ENCODE measurements around the gene GNPAT. TPM values are rescaled to one million over a fixed set of nuclear protein-coding genes. Genes with fewer than 3 reads are reported as not detected.

Gene GNPAT
- total RNA-seq, 1 donor from 2014 or later, result 47.1 TPM

GRCh38 chr1:231201375-231201978 is 39.5 kb upstream of the GNPAT start:
- Mint-ChIP-seq H3K4me1 (ENCODE audit: unreplicated experiment) (no peaks in the 10 kb centered on the region), H3K27ac (ENCODE audit: unreplicated experiment) (no peak overlapping the region), H3K36me3 (ENCODE audit: low read depth, unreplicated experiment) (no peaks in the 10 kb centered on the region), H3K4me3 (ENCODE audit: unreplicated experiment) (no peak overlapping the region), H3K9me3 (ENCODE audit: unreplicated experiment) (no peaks in the 10 kb centered on the region), H3K27me3 (ENCODE audit: unreplicated experiment) (peaks cover 9% of the 10 kb centered on the region)
- TF ChIP-seq CTCF (IDR thresholded peaks at IDR 0.05; ENCODE audit: unreplicated experiment), result no peak
- DNase-seq (ENCODE audit: low spot score), result no peak

GRCh38 chr1:231201979-231202633 is 38.9 kb upstream of the GNPAT start:
- H3K36me3 Mint-ChIP-seq (ENCODE audit: low read depth, unreplicated experiment), result no peaks in the 10 kb centered on the region
- H3K4me1 Mint-ChIP-seq (ENCODE audit: unreplicated experiment), result no peaks in the 10 kb centered on the region
- no peak for DNase-seq (ENCODE audit: low spot score)
- TF ChIP-seq CTCF (IDR thresholded peaks at IDR 0.05; ENCODE audit: unreplicated experiment), result no peak
- peaks cover 9% of the 10 kb centered on the region for H3K27me3 Mint-ChIP-seq (ENCODE audit: unreplicated experiment)
- no peak overlapping the region for H3K4me3 Mint-ChIP-seq (ENCODE audit: unreplicated experiment)
- H3K9me3 Mint-ChIP-seq (ENCODE audit: unreplicated experiment), result no peaks in the 10 kb centered on the region
- H3K27ac Mint-ChIP-seq (ENCODE audit: unreplicated experiment), result no peak overlapping the region

- Mint-ChIP-seq H3K9me3 (ENCODE audit: unreplicated experiment) (no peaks in the 10 kb centered on the region), H3K36me3 (ENCODE audit: low read depth, unreplicated experiment) (no peaks in the 10 kb centered on the region), H3K4me3 (ENCODE audit: unreplicated experiment) (no peak overlapping the region), H3K4me1 (ENCODE audit: unreplicated experiment) (no peaks in the 10 kb centered on the region), H3K27me3 (ENCODE audit: unreplicated experiment) (peaks cover 9% of the 10 kb centered on the region), H3K27ac (ENCODE audit: unreplicated experiment) (no peak overlapping the region)
- no peak for TF ChIP-seq CTCF (IDR thresholded peaks at IDR 0.05; ENCODE audit: unreplicated experiment)
- DNase-seq (ENCODE audit: low spot score), result no peak
These were observed 37.6 kb upstream of the GNPAT start for GRCh38 chr1:231203259-231204057.

- TF ChIP-seq CTCF (IDR thresholded peaks at IDR 0.05; ENCODE audit: unreplicated experiment), result no peak
- Mint-ChIP-seq H3K4me3 (ENCODE audit: unreplicated experiment) (no peak overlapping the region), H3K27ac (ENCODE audit: unreplicated experiment) (no peak overlapping the region), H3K9me3 (ENCODE audit: unreplicated experiment) (no peaks in the 10 kb centered on the region), H3K4me1 (ENCODE audit: unreplicated experiment) (no peaks in the 10 kb centered on the region), H3K36me3 (ENCODE audit: low read depth, unreplicated experiment) (no peaks in the 10 kb centered on the region), H3K27me3 (ENCODE audit: unreplicated experiment) (peaks cover 4% of the 10 kb centered on the region)
- DNase-seq (ENCODE audit: low spot score), result no peak
These were observed 34.2 kb upstream of the GNPAT start for GRCh38 chr1:231206856-231207255.

- no peak for TF ChIP-seq CTCF (IDR thresholded peaks at IDR 0.05; ENCODE audit: unreplicated experiment)
These were observed 33.6 kb upstream of the GNPAT start for GRCh38 chr1:231207437-231207836.

More at GRCh38 chr1:231207437-231207836, 33.6 kb upstream of the GNPAT start:
- Mint-ChIP-seq H3K27ac (ENCODE audit: unreplicated experiment) (no peak overlapping the region), H3K9me3 (ENCODE audit: unreplicated experiment) (no peaks in the 10 kb centered on the region), H3K36me3 (ENCODE audit: low read depth, unreplicated experiment) (no peaks in the 10 kb centered on the region), H3K4me3 (ENCODE audit: unreplicated experiment) (no peak overlapping the region), H3K4me1 (ENCODE audit: unreplicated experiment) (no peaks in the 10 kb centered on the region), H3K27me3 (ENCODE audit: unreplicated experiment) (peaks cover 4% of the 10 kb centered on the region)
- no peak for DNase-seq (ENCODE audit: low spot score)

Data from endothelial cell (in vitro differentiated cells).